ENCODE results near the gene CASP5.
"Not testable (repeated sequence)": the region's sequence is repeated elsewhere in the genome, so short reads cannot be mapped to it uniquely, and the experiment has no call there.

CASP5 gene

DNA sequence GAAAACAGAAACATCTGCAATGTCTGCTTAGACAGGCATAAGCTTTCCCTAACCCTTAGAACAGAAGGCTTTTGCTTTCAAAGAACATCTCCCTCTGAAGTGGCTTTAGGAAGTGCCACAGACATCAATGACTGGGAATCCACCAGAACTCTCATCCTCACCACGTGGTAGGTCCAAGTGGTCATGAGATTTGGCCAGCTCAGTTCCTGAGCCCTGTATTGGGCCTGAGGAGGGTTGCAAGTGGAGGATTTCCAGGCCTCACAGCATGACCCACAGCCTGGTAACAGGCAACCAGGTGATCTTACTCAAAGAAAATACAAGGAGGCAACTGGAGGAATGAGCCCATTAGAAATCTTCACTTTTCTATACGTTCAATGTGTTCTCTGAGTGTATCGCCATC, 10.4 kb upstream of the CASP5 start:
- DNase-seq = no peak

DNA sequence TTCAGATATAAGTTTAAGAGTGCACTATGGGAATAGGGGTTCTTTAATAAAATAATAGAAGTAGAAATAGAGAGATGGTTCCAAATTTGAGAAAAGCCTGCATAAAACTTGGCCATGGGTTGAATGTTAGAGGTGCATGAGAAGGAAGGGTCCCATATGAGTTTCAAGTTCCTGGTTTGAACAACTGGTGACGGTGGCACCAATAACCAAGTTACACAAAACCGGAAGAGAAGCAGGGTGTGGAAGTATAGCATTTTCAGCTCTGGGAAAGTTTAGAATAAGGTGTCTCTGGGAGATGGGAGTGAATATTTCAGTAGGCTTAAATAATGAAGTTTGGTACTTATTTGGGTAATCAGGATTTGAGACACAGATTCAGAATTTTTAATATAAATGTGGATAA, 9.5 kb upstream of the CASP5 start:
- DNase-seq = no peak

DNA sequence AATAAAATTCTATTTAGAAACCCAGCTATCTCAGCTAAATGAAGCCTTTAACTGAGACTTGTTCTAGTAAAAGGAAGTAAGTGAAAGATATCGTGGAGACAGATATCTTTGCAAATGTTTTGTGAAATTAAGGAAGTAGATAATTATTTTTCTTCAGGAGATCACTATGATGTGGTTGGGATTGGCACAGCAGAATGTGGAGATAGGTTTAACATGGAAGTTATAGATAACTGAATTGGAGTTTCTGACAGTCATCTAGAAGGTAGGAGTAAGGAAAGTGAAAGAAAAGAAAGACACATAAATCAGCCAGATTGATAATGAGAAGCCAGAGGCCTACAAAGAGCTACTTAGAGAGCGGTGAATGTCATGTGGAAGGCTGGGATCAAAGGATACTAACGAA, 4.7 kb upstream of the CASP5 start:
- DNase-seq = no peak

DNA sequence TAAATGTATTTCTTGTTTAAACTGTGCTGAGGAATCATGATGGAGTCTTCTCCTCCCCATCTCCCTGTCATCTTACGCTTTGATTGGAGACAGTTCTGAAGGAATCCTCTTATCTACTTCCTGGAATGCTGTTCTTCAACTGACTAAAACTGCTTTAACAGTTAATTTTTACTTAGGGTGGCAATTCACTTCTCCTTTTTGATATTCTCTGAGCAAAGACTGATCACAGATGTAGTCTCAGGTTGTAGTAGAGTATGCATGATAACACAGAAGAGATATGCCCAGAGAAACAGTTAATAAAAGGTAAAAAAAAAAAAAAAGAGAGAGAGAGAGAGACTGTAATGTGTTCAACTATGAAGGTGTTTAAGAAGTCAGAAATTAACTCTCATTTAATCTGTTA, 1.4 kb upstream of the CASP5 start:
- DNase-seq = no peak

DNA sequence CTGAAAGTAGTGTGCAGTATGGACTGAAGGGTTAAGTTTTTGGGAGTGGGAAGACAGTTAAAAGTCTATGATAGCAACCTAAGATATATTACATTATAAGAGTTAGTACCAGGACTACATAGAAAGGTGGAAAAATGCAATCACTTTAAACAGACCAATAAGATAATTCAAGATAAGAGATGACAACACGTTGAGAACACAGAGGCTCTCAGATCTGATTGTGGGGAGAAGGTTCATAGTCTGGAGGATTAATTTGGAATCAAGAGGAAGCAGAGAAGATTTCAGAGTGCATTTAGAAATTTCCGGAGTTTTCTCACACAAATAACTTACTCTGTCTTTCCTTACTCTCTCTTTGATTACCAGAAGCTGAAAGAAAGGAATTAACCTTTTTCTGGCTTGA, 441 bp downstream of the CASP5 start:
- no peak for DNase-seq

DNA sequence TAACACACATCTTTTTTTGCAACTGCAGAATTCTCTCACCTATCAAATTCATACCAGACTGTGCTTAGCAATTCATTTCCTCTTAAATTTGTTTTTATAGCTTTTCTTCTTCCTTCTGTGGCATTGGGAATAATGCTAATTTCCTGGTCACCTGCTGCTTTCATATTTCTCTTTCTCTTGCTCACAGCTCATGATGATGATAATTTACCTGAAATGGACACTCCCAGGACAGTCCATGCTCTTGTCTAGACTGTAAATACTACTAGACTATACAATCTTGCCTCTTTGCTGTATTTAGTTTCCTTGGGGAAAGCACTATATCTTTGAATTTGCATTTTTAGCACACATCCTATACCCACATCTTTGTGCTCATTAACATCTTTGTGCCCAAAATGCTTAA, 15.5 kb downstream of the CASP5 start:
- DNase-seq = no peak

DNA sequence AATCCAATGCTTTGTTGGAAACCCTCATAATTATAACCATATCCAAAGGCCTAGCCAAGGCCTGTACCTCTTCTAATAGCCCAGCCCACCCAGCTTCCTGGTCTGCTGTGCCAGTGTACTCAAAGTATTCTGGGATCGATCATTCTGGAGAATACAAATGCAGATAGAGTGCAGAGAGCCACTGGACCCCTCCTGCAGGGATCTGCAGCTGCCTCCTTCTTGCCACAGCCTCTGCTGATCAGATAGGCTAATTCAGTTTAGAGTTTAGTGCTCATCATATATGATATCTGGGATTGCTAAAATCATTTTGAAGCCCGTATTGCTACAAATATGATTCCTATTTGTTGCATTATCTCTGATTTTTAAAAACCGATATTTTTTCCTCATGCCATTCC, 17.5 kb downstream of the CASP5 start:
- no peak for DNase-seq

DNA sequence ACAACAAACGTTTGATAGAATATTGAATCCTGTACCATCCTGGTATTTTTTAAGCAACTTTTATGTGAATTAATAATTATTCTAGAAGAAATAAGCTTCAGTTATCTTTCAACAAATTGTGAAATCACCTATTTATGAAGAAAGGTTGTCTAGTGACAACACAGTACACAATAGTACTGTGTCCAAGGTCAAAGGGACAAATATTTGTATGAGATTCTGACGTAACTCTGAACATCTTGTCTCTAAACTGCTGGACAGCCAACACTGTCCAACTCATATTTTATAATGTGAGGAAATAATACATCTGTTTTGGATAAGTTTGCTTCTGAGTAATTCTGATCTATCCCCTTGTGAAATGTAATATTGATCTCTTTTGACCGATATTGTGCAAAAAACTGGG, 18.9 kb downstream of the CASP5 start:
- no peak for DNase-seq

DNA sequence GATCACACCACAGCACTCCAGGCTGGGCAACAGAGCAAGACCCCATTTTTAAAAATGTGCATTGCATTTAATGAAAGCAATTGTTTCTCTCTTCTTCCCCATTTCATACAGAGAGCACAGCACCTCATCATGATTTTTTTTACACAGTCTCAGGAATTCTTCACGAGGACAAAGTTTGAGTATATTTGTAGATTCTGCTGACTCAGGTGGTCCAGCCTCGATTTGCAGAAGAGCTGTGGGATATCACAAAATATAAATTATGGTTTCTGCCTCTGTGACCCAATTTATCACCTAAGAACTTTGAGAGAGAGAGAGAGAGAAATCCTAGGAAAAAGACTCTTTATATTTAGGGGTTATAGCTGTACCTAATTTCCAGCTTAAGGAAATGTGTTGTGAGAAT, 19.8 kb downstream of the CASP5 start:
- DNase-seq = no peak

DNA sequence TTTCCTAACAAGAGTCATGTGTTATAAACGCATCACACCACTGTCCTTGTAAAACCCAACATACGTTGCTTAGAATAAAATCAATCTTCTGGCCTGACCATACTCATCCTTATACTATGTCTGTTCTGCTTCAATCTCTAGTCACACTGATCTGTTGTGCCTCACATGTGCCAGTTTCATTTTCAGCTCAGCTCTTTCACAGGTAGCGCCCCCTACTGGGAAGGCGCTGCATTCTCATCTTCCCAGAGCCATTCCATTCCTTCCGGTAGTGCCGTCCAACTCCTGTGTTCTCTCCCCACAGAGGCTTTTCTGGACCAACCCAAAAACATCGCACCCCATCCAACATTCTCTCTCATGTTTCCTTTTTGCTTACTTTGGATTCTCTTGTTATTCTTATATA, 22.2 kb downstream of the CASP5 start:
- peak; percentile 42 for DNase-seq

DNA sequence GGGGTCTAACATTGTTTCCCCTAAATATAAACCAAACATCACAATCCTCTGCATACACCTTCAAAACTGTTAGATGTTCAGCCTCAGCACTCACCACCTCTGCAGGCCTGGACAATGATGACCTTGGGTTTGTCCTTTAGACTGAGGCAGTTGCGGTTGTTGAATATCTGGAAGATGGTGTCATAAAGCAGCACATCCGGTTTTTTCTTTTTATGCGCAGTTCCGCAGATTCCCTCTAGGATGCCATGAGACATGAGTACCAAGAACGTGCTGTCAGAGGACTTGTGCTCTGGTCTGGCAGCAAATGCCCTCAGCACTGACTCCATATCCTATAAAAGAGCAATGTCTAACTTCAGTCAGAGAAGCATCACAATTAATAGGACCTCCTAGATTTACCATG, 22.8 kb downstream of the CASP5 start:
- DNase-seq = no peak

DNA sequence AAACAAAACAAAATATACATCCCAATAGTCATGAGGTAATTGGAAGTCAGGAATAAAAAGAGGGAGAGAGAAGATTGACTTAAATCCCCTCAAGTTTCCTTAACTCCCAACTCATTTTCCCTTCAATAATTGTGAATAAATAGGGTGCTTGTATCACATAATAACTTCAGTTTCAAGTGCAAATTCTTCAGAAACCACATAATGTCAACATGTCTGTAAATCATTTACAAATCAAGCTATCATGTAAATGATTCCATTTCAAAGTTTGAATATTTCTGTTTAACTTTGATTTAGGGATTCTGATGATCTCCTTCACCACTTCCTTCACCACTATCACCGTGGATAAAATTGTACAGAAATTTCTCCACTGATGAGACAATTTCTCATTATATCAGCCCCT, 23.2 kb downstream of the CASP5 start:
- DNase-seq = no peak

DNA sequence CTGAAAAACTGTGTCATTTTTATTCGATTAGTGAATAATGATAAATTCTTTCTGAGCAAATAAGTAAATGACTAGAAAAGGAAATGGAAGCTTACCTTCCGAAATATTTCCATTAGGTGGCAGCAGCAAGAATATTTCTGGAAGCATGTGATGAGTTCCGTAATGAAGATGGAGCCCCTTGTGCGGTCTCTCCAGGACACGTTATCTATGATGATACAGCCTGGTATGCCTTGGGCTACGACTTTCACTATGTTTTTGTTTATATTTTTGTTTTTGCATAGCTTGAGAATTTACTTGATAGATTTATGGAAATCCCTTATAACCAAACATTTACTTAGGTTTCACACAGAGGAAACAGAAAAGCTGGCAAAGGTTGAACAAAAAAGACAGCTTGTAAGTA, 25.7 kb downstream of the CASP5 start:
- DNase-seq = no peak

DNA sequence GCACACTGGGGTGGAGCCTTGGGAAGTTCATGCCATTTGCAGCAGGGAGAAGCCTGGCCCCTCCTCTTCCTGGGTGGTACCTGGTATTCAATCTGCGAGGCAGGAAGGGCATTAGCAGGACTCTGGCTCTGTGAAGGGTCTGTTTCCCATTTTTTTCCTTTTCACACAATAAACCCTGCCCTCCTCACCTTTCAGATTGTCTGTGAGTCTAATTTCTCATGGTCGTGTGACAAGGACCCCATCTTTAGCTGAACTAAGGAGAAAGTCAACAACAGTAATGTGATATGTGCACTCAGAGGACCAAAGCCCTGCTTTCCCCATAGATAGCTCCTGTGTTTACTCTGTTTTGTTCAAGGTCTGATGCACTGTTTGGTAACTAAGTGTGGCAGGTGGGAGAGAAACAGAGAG, 28.0 kb downstream of the CASP5 start:
- DNase-seq = no peak

DNA sequence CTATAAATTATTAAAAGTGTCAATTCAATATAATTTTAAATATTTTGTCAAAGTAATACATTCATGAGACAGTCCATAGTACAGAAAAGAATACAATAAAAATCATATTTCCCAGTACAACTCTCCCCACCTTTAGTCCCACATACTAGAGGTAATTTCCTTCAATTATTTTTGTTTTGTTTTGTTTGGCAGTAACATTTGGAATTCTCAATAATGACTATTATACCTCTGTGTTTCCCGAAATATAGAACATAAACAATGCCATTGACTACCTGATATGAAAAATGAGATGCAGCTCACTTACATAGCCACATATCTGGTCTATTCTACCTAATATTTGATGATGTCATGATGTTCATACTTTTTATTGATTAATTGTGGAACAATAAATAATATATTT, 30.2 kb downstream of the CASP5 start:
- DNase-seq = no peak

DNA sequence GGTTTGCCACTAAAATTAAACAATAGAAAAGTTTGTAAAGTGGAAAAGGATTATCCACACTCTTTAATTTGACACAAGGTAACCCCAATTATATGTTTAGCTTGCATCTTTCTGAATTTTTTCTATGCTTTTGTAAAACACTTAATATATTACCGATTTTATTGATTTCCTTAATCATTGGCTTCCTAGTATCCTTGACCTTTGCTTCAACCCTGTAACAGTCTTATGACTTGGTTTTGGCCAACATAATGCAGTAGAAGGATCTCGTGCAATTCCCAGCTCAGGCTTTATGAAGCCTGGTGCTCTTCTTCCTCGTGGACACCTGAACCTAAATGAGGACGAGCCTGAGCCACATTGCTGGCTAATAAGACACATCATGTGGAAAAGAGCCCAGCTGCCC, 31.0 kb downstream of the CASP5 start:
- DNase-seq = no peak

DNA sequence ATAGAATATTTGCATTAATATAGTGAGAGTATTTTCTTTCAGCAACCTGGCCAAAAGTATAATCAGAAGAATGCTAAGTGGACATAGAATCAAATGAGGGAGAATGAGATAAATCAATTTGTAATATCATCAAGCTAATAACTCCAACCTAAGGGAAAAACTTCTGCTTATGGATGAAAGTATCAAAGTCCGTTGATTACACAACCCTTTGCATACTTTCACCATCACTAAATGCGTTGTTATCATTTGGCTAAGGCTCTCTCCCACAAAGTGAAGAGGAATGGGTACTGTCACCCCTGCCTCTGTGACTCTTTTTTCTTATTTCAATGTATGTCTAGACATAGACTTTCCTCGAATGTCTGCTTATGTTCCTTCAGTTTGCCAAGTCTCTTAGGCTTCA, 38.2 kb downstream of the CASP5 start:
- DNase-seq = no peak

DNA sequence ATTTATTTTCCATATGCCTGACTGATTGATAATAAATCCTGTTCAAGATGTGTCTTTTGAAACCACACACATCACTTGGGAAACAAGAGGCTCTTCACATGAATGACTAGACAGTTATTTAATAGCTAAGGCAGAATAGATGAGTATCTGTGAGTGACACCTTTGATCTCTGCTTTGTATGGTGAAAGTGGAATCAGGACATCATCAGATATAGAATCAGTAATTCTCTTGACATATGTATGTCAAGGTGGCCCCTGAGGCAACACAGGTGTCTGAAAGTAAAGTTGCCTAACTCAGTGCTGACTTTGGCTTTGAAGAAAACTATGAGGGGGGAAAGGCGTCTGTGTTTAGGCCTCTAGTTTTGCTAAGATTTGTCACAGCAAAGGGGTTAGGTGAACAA, 43.1 kb downstream of the CASP5 start:
- DNase-seq = no peak

DNA sequence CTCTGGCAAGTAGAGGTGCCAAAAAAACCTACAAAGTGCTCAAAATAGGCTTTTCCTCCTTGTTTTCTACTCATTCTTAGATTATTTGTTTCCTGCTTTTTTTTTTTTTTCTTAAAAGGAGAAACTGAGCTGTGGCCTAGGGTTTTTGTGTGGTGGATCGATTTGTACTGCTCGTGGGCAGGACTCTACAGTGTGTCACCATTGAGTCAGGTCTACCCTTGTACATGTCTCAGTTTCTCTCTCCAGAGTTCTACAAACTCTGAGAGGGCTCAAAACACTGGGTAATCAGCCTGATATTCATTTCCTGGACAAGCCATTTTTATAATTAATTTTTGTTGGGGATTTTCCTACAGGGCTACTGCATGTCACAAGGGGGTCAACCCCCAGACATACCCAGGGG, 49.4 kb downstream of the CASP5 start:
- no peak for DNase-seq

DNA sequence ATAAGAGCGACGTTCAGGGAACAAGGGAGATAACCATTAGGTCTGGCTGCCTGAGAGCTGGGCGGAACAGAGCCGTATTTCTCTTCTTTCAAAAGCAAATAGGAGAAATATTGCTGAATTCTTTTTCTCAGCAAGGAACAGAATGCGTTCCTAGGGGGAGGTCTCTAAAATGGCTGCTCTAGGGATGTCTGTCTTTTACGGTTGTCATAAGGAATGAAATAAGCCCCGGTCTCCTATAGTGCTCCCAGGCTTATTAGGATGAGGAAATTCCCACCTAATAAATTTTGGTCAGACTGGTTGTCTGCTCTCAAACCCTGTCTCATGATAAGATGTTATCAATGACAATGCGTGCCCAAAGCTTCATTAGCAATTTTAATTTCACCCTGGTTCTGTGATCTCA, 50.0 kb downstream of the CASP5 start:
- DNase-seq = not testable (repeated sequence)

DNA sequence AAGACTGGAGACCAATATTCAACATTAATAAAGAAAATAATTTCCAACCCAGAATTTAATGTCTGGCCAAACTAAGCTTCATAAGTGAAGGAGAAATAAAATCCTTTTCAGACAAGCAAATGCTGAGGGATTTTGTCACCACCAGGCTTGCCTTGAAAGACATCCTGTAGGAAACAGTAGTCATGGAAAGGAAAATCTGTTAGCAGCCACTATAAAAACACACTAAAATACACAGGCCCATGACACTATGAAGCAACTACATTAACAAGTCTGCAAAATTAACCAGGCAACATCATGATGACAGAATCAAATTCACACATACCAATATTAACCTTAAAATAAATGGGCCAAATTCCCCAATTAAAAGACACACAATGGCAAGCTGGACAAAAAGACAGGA, 52.2 kb downstream of the CASP5 start:
- DNase-seq = no peak

DNA sequence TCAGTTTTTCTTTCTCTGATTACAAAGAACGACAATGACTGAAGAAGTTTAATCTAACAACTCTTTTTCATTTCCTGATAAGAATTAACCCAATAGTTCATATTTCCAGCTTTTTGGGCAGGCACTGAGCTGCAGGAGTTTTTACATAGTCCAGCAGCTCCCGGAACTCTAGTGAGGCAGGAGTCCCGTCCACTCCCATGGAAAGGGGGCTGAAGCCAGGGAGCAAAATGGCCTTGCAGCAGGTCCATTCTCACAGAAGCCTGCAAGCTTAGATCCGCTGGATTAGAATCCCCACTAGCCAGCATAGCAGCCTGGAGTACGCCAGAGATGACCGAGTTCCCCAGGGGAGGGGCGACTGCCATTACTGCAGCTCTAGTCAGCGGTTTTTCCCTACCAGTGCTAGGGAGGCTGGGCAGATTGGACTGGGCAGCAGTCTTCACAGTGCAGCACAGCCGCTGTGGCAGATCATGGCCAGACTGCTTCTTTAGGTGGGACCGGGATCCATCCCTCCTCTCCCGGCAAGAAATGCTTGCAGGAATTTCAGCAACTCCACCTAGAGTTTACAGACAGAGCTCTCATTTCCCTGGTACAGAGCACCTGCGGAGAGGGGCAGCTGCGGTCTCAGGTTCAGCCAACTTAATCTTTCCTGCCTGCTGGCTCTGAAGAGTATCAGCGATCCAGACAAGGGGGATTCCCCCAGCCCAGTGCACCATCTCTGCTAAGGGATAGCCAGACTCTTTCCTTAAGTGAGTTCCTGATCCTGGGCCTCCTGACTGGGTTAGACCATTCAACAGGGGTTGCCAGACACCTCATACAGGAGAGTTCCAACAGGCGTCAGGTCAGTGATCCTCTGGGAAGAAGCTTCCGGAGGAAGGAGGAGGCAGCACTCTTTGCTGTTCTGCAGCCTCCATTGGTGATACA, 53.9 kb downstream of the CASP5 start:
- no peak for DNase-seq

DNA sequence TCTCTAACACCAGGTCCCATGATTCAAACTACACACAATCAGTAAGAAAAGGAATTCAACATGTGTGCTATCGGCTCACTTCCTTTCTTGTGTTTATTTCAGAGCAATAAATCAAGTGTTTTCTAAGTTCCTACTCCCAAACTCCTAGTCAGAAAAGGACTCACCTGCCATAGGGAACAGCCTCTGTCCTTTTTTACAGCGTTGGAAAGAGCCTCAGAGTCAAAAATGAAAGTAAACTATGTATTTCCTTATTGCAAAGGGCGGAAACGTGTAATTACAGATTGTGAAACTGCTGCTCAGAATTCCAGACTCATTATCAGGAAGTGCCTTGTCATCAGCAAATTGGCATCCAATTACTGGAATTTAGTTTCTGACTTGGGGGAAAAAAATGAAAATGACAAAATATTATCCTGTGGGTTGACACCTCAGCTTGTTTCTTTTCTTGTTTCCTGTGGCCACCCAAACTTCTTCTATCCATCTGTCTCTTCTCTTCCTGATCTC, 54.6 kb downstream of the CASP5 start, which contains the start of gene CASP4:
Gene CASP4 (minus strand): TSS at position 220 of the 501 bp plus-strand sequence. CDS start 49 bp downstream, at position 171.
- DNase-seq = no peak

DNA sequence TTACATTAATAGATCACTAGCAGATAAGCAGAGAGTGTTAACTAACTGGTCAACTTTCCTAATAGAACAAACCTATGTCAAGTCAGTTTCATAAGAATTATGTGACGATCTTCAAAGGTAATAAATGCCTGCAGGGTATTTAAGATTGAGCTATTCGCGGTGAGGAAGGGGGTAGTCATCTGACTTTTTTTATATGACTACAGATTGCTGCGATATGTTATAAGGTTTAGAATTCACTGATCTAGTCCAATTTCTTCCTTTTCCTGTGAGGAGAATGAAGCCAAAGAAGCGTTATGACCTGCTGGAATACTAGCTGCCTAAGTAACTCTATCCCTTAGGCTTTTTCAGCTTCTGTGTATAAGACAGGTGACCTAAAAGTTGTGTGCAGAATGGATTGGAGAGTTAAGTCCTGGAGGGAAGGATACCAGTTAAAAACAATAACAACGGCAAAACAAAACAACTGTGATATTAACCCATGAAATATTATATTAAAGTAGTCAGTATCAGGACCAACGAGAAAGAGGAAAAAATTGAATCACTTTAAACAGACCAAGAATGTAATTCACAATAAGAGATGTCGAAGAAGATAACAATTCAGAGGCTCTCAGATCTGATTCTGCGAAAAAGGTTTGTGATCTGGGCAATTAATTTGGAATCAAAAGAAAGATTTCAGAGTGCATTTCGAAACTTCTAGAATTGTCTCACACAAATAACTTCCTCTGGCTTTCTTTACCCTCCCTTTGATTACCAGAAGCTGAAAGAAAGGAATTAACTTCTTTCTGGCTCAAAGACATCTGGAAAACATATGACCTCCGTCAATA, 55.2 kb downstream of the CASP5 start:
- no peak for DNase-seq
